Stimulated activated CD4-positive, alpha-beta T cell treated with anti-CD3 and anti-CD28 coated beads, Interleukin-15, amount 100 ng/mL, for 24 hours (primary cell): ENCODE data around the gene TMEM179.
"Not testable (repeated sequence)": the region's sequence is repeated elsewhere in the genome, so short reads cannot be mapped to it uniquely, and the experiment has no call there.

Experiments
- DNase-seq: peaks from one replicate; pipeline ENCODE4 v3.0.0-alpha.2; 2020

Gene TMEM179

GRCh38 chr14:104604458-104605449 lies at the start of gene TMEM179:
Gene TMEM179, minus strand, starts transcription at chr14:104604772. Its CDS starts 31 bp downstream, at chr14:104604741.
- peak; percentile 32 for DNase-seq

- DNase-seq, result no peak
These were observed 49.5 kb upstream of the TMEM179 start for GRCh38 chr14:104654119-104654518.

GRCh38 chr14:104653130-104653920 lies 48.8 kb upstream of the TMEM179 start:
- DNase-seq, result not testable (repeated sequence)

- no peak for DNase-seq
These were observed 47.8 kb upstream of the TMEM179 start for GRCh38 chr14:104652386-104652785.

- DNase-seq, result no peak
These were observed 47.3 kb upstream of the TMEM179 start for GRCh38 chr14:104651876-104652260.

- no peak for DNase-seq
These were observed 46.7 kb upstream of the TMEM179 start for GRCh38 chr14:104650981-104651875.

- DNase-seq, result peak; percentile 72
These were observed 45.7 kb upstream of the TMEM179 start for GRCh38 chr14:104650057-104650980.

GRCh38 chr14:104647467-104648043 lies 43.0 kb upstream of the TMEM179 start:
- DNase-seq, result no peak

- no peak for DNase-seq
These were observed 40.2 kb upstream of the TMEM179 start for GRCh38 chr14:104644656-104645378.

- no peak for DNase-seq
These were observed 39.6 kb upstream of the TMEM179 start for GRCh38 chr14:104644091-104644635.

GRCh38 chr14:104643306-104643705 lies 38.7 kb upstream of the TMEM179 start:
- DNase-seq, result no peak

- DNase-seq, result no peak
These were observed 37.9 kb upstream of the TMEM179 start for GRCh38 chr14:104642540-104642868.

- no peak for DNase-seq
These were observed 37.4 kb upstream of the TMEM179 start for GRCh38 chr14:104641753-104642539.

GRCh38 chr14:104640681-104641080 lies 36.1 kb upstream of the TMEM179 start:
- no peak for DNase-seq

GRCh38 chr14:104639885-104640548 lies 35.4 kb upstream of the TMEM179 start:
- peak; percentile 64 for DNase-seq

GRCh38 chr14:104639471-104639870 lies 34.9 kb upstream of the TMEM179 start:
- DNase-seq, result no peak

- DNase-seq, result no peak
These were observed 34.4 kb upstream of the TMEM179 start for GRCh38 chr14:104638927-104639450.

- no peak for DNase-seq
These were observed 33.6 kb upstream of the TMEM179 start for GRCh38 chr14:104638190-104638589.
